Stimulated activated CD4-positive, alpha-beta T cell treated with anti-CD3 and anti-CD28 coated beads, Interleukin-1b, Interleukin-23, amount 100 ng/mL, for 4 hours (primary cell): Measurements from ENCODE around the gene CNTN1.

Experiments used
- DNase-seq, 2 donors: peaks; one replicate each; pipeline ENCODE4 v3.0.0-alpha.2; 2020; ENCODE audit warnings: low read depth in 2 of 2

CNTN1 gene

GRCh38 chr12:40770781-40771180 lies 78.5 kb downstream of the CNTN1 start:
- DNase-seq = no peak

- no peak for DNase-seq
Observed at GRCh38 chr12:40775661-40776060, 83.4 kb downstream of the CNTN1 start.

GRCh38 chr12:40784102-40784501 lies 91.9 kb downstream of the CNTN1 start:
- no peak for DNase-seq

- DNase-seq = no peak
Observed at GRCh38 chr12:40788276-40788675, 96.0 kb downstream of the CNTN1 start.

GRCh38 chr12:40792792-40793386 lies 100.7 kb downstream of the CNTN1 start:
- DNase-seq = no peak

- no peak for DNase-seq
Observed at GRCh38 chr12:40793471-40793870, 101.2 kb downstream of the CNTN1 start.

GRCh38 chr12:40794087-40794486 lies 101.8 kb downstream of the CNTN1 start:
- no peak for DNase-seq

GRCh38 chr12:40801082-40801481 lies 108.8 kb downstream of the CNTN1 start:
- no peak for DNase-seq

- no peak for DNase-seq
Observed at GRCh38 chr12:40801861-40802260, 109.6 kb downstream of the CNTN1 start.

GRCh38 chr12:40802656-40803055 lies 110.4 kb downstream of the CNTN1 start:
- DNase-seq = no peak

- DNase-seq = no peak
Observed at GRCh38 chr12:40819436-40820108, 127.3 kb downstream of the CNTN1 start.

- DNase-seq = no peak
Observed at GRCh38 chr12:40820794-40821484, 128.7 kb downstream of the CNTN1 start.

- DNase-seq = no peak
Observed at GRCh38 chr12:40825156-40825555, 132.9 kb downstream of the CNTN1 start.

- no peak for DNase-seq
Observed at GRCh38 chr12:40827683-40828592, 135.7 kb downstream of the CNTN1 start.

GRCh38 chr12:40828593-40828990 lies 136.4 kb downstream of the CNTN1 start:
- DNase-seq = no peak

- no peak for DNase-seq
Observed at GRCh38 chr12:40829738-40830144, 137.5 kb downstream of the CNTN1 start.

GRCh38 chr12:40831916-40832315 lies 139.7 kb downstream of the CNTN1 start:
- no peak for DNase-seq

- DNase-seq = no peak
Observed at GRCh38 chr12:40832668-40833067, 140.4 kb downstream of the CNTN1 start.

GRCh38 chr12:40833818-40834217 lies 141.6 kb downstream of the CNTN1 start:
- DNase-seq = no peak

GRCh38 chr12:40834321-40834720 lies 142.1 kb downstream of the CNTN1 start:
- DNase-seq = no peak

GRCh38 chr12:40837891-40838429 lies 145.7 kb downstream of the CNTN1 start:
- no peak for DNase-seq

GRCh38 chr12:40843495-40843894 lies 151.3 kb downstream of the CNTN1 start:
- DNase-seq = no peak
